Measurements from ENCODE around the gene MAP3K13. TPM values are rescaled to one million over a fixed set of nuclear protein-coding genes. Genes with fewer than 3 reads are reported as not detected.

Gene MAP3K13
- total and polyA plus RNA-seq, 2 of the 13 experiments (the other 11 are each of a cell fraction or from before 2014, with no cell fraction given): 24.2 to 26.5 TPM

Other genes starting within 250 kb of the MAP3K13 start
- gene C3orf70, start 210.1 kb upstream of the MAP3K13 start, total RNA-seq (2016; rRNA removed; fragmentation: Illumina TruSeq; extraction: Trizol): 2.4 and 3.4 TPM in 2 replicates
- gene C3orf70, start 210.1 kb upstream of the MAP3K13 start, polyA plus RNA-seq (2011; rRNA removed): 0.63 and 0.79 TPM in 2 replicates
- gene EHHADH, start 109.1 kb upstream of the MAP3K13 start, total RNA-seq (2016; rRNA removed; fragmentation: Illumina TruSeq; extraction: Trizol): 38.9 and 59.1 TPM in 2 replicates
- gene EHHADH, start 109.1 kb upstream of the MAP3K13 start, polyA plus RNA-seq (2011; rRNA removed): 14.1 and 14.5 TPM in 2 replicates
- 24.2 and 40.0 TPM in 2 replicates for gene TMEM41A, start 135.9 kb downstream of the MAP3K13 start, total RNA-seq (2016; rRNA removed; fragmentation: Illumina TruSeq; extraction: Trizol)
- gene TMEM41A, start 135.9 kb downstream of the MAP3K13 start, polyA plus RNA-seq (2011; rRNA removed): 27.9 and 30.0 TPM in 2 replicates
- gene LIPH, start 189.5 kb downstream of the MAP3K13 start, total RNA-seq (2016; rRNA removed; fragmentation: Illumina TruSeq; extraction: Trizol): 0.09 TPM in 1 of 2 replicates, not detected in the other
- 0.29 and 0.34 TPM in 2 replicates for gene LIPH, start 189.5 kb downstream of the MAP3K13 start, polyA plus RNA-seq (2011; rRNA removed)
- gene SENP2, start 223.2 kb downstream of the MAP3K13 start, total RNA-seq (2016; rRNA removed; fragmentation: Illumina TruSeq; extraction: Trizol): 46.2 and 62.6 TPM in 2 replicates
- 5.1 and 7.7 TPM in 2 replicates for gene SENP2, start 223.2 kb downstream of the MAP3K13 start, polyA plus RNA-seq (2011; rRNA removed)

Data from HepG2 (cell line).